WTC11 (cell line): Measurements from ENCODE around the gene DCAF11. TPM values are rescaled to one million over a fixed set of nuclear protein-coding genes. Genes with fewer than 3 reads are reported as not detected.
A peak's percentile ranks its signal among the peaks of the same experiment; 100 is the strongest.

Experiments used
- ETV6 ChIP-seq: sonication (generic); formaldehyde crosslinking; IDR thresholded peaks from 2 replicates; pipeline ENCODE4 v1.8.1; 2022; ENCODE audit warnings: mild to moderate bottlenecking, missing genetic modification reagents
- GABPB1 ChIP-seq: sonication (generic); formaldehyde crosslinking; IDR thresholded peaks from 2 replicates; pipeline ENCODE4 v1.8.1; 2023; ENCODE audit warnings: mild to moderate bottlenecking, missing genetic modification reagents
- KAT7 ChIP-seq: sonication (generic); formaldehyde crosslinking; IDR thresholded peaks from 2 replicates; pipeline ENCODE4 v1.8.1; 2023; ENCODE audit warnings: missing genetic modification reagents, mild to moderate bottlenecking, borderline replicate concordance
- NR1H2 ChIP-seq: sonication (generic); formaldehyde crosslinking; IDR thresholded peaks from 2 replicates; pipeline ENCODE4 v1.9.0; 2021; ENCODE audit warnings: mild to moderate bottlenecking, moderate library complexity, missing genetic modification reagents
- SMAD4 ChIP-seq: sonication (generic); formaldehyde crosslinking; IDR thresholded peaks from 2 replicates; pipeline ENCODE4 v1.8.0; 2022; ENCODE audit warnings: mild to moderate bottlenecking, missing genetic modification reagents
- SOX15 ChIP-seq: fragments of 250-450 bp; sonication (Bioruptor Pico); IDR thresholded peaks from 2 replicates; pipeline ENCODE4 v1.9.0; 2021; ENCODE audit warnings: mild to moderate bottlenecking
- ZBTB21 ChIP-seq: sonication (generic); formaldehyde crosslinking; IDR thresholded peaks from 2 replicates; pipeline ENCODE4 v1.8.1; 2023; ENCODE audit warnings: mild to moderate bottlenecking, missing genetic modification reagents, borderline replicate concordance
- ZNF121 ChIP-seq: sonication (generic); formaldehyde crosslinking; IDR thresholded peaks from 2 replicates; pipeline ENCODE4 v1.8.0; 2023; ENCODE audit warnings: missing genetic modification reagents
- ZNF416 ChIP-seq: fragments of 250-450 bp; sonication (Bioruptor Pico); IDR thresholded peaks from 2 replicates; pipeline ENCODE4 v1.9.0; 2021; ENCODE audit warnings: mild to moderate bottlenecking, inconsistent platforms
- total RNA-seq: library from RNA; stranded (reverse); gene quantifications from 3 replicates; pipeline ENCODE4 v1.2.3, GENCODE V29; 2021
- TF ChIP-seq, protein P1 (sequence below): sonication (generic); formaldehyde crosslinking; IDR thresholded peaks from 2 replicates; pipeline ENCODE4 v1.8.0; 2023; ENCODE audit warnings: missing genetic modification reagents, mild to moderate bottlenecking, borderline replicate concordance
- TF ChIP-seq, protein P2 (sequence below): fragments of 250-450 bp; sonication (Bioruptor Pico); IDR thresholded peaks from 2 replicates; pipeline ENCODE4 v1.9.0; 2021; ENCODE audit warnings: mild to moderate bottlenecking
- TF ChIP-seq, protein P3 (sequence below): fragments of 200-600 bp; IDR thresholded peaks from 2 replicates; pipeline ENCODE4 v1.8.0; 2022; ENCODE audit warnings: antibody characterized with exemption
- TF ChIP-seq, protein P4 (sequence below): sonication (generic); formaldehyde crosslinking; IDR thresholded peaks from 2 replicates; pipeline ENCODE4 v1.8.0; 2023; ENCODE audit warnings: missing genetic modification reagents
- TF ChIP-seq, protein P5 (sequence below): fragments of 250-450 bp; sonication (Bioruptor Pico); conservative IDR thresholded peaks from 2 replicates; pipeline ENCODE4 v1.9.0; 2021; ENCODE audit warnings: mild to moderate bottlenecking
- TF ChIP-seq, protein P6 (sequence below): sonication (generic); formaldehyde crosslinking; conservative IDR thresholded peaks from 2 replicates; pipeline ENCODE4 v1.8.1; 2023; ENCODE audit warnings: mild to moderate bottlenecking, low read depth, missing genetic modification reagents, moderate library complexity
- TF ChIP-seq, protein P7 (sequence below): sonication (generic); formaldehyde crosslinking; IDR thresholded peaks from 2 replicates; pipeline ENCODE4 v1.8.1; 2023; ENCODE audit warnings: mild to moderate bottlenecking, missing genetic modification reagents, moderate library complexity
- TF ChIP-seq, protein P8 (sequence below): sonication (generic); formaldehyde crosslinking; IDR thresholded peaks from 2 replicates; pipeline ENCODE4 v1.8.1; 2023; ENCODE audit warnings: mild to moderate bottlenecking, missing genetic modification reagents, moderate library complexity
- TF ChIP-seq, protein P9 (sequence below): sonication (generic); formaldehyde crosslinking; IDR thresholded peaks from 2 replicates; pipeline ENCODE4 v1.8.1; 2022; ENCODE audit warnings: low read depth, missing genetic modification reagents, borderline replicate concordance

DCAF11 gene
- total RNA-seq, 1 experiment from 2014 or later = 73.6 TPM

DNA sequence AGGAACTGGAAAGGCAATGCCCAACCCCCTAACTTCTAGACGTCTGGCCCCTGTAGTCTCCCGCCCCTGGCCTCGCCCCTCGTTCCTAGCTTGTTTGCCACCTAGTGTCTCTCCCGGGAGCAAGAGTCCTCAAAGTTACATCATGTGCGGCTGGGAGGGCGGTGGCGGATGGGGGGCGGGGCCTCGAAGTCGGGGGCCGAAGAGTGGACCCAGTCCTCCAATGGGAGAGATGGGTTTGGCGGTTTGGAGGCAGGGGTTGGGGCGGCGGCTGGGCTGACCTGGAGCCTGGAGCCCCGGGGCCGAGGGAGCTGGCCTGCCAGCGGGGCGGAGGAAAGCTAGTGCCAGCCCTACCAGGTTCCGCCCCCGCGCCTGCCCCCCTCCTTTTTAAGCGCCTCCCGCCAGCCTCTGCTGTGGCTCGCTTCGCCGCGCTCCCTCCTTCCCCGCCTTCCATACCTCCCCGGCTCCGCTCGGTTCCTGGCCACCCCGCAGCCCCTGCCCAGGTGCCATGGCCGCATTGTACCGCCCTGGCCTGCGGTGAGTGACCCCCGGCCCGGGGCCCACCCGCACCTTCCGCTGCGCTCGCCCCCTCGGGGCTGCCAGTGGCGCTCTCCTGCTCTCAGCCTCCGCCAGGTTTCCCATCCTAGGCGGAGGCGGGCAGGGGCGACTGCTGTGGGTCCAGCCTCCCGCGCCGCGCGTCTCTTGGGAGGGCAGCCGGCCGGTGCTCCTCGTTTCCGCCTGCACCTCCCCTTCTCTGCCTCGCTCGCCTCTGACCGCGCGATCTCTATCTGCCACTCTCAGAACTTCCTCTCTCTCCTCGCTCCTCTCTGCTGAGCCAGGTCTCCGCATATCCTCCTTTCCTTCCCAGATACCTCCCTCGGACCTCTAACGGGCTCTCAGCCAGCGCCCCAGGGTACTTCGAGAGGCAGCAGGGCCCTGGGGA lies 20.4 kb upstream of the DCAF11 start, which contains the start of gene PCK2 (continued):
- TF ChIP-seq, protein P1, sequence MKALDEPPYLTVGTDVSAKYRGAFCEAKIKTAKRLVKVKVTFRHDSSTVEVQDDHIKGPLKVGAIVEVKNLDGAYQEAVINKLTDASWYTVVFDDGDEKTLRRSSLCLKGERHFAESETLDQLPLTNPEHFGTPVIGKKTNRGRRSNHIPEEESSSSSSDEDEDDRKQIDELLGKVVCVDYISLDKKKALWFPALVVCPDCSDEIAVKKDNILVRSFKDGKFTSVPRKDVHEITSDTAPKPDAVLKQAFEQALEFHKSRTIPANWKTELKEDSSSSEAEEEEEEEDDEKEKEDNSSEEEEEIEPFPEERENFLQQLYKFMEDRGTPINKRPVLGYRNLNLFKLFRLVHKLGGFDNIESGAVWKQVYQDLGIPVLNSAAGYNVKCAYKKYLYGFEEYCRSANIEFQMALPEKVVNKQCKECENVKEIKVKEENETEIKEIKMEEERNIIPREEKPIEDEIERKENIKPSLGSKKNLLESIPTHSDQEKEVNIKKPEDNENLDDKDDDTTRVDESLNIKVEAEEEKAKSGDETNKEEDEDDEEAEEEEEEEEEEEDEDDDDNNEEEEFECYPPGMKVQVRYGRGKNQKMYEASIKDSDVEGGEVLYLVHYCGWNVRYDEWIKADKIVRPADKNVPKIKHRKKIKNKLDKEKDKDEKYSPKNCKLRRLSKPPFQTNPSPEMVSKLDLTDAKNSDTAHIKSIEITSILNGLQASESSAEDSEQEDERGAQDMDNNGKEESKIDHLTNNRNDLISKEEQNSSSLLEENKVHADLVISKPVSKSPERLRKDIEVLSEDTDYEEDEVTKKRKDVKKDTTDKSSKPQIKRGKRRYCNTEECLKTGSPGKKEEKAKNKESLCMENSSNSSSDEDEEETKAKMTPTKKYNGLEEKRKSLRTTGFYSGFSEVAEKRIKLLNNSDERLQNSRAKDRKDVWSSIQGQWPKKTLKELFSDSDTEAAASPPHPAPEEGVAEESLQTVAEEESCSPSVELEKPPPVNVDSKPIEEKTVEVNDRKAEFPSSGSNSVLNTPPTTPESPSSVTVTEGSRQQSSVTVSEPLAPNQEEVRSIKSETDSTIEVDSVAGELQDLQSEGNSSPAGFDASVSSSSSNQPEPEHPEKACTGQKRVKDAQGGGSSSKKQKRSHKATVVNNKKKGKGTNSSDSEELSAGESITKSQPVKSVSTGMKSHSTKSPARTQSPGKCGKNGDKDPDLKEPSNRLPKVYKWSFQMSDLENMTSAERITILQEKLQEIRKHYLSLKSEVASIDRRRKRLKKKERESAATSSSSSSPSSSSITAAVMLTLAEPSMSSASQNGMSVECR (CRISPR knock-in tag) = no peak; the same call in 1 of the 2 replicates
- TF ChIP-seq ZNF416 (CRISPR knock-in tag) (peak; percentile 82), ZNF121 (CRISPR knock-in tag) (no peak), ETV6 (CRISPR knock-in tag) (peak; percentile 61; the same call in 1 of the 2 replicates), SMAD4 (CRISPR knock-in tag) (0 out of 2 replicates have a peak, but pooled peaks have one; percentile 57), NR1H2 (CRISPR knock-in tag) (no peak), SOX15 (CRISPR knock-in tag) (no peak), GABPB1 (CRISPR knock-in tag) (peak; percentile 100), ZBTB21 (no peak), KAT7 (peak; percentile 88)
- TF ChIP-seq, protein P2, sequence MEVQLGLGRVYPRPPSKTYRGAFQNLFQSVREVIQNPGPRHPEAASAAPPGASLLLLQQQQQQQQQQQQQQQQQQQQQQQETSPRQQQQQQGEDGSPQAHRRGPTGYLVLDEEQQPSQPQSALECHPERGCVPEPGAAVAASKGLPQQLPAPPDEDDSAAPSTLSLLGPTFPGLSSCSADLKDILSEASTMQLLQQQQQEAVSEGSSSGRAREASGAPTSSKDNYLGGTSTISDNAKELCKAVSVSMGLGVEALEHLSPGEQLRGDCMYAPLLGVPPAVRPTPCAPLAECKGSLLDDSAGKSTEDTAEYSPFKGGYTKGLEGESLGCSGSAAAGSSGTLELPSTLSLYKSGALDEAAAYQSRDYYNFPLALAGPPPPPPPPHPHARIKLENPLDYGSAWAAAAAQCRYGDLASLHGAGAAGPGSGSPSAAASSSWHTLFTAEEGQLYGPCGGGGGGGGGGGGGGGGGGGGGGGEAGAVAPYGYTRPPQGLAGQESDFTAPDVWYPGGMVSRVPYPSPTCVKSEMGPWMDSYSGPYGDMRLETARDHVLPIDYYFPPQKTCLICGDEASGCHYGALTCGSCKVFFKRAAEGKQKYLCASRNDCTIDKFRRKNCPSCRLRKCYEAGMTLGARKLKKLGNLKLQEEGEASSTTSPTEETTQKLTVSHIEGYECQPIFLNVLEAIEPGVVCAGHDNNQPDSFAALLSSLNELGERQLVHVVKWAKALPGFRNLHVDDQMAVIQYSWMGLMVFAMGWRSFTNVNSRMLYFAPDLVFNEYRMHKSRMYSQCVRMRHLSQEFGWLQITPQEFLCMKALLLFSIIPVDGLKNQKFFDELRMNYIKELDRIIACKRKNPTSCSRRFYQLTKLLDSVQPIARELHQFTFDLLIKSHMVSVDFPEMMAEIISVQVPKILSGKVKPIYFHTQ = no peak
- TF ChIP-seq, protein P3, sequence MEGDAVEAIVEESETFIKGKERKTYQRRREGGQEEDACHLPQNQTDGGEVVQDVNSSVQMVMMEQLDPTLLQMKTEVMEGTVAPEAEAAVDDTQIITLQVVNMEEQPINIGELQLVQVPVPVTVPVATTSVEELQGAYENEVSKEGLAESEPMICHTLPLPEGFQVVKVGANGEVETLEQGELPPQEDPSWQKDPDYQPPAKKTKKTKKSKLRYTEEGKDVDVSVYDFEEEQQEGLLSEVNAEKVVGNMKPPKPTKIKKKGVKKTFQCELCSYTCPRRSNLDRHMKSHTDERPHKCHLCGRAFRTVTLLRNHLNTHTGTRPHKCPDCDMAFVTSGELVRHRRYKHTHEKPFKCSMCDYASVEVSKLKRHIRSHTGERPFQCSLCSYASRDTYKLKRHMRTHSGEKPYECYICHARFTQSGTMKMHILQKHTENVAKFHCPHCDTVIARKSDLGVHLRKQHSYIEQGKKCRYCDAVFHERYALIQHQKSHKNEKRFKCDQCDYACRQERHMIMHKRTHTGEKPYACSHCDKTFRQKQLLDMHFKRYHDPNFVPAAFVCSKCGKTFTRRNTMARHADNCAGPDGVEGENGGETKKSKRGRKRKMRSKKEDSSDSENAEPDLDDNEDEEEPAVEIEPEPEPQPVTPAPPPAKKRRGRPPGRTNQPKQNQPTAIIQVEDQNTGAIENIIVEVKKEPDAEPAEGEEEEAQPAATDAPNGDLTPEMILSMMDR = no peak
- TF ChIP-seq, protein P4, sequence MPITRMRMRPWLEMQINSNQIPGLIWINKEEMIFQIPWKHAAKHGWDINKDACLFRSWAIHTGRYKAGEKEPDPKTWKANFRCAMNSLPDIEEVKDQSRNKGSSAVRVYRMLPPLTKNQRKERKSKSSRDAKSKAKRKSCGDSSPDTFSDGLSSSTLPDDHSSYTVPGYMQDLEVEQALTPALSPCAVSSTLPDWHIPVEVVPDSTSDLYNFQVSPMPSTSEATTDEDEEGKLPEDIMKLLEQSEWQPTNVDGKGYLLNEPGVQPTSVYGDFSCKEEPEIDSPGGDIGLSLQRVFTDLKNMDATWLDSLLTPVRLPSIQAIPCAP (CRISPR knock-in tag) = peak; percentile 49; the same call in 1 of the 2 replicates
- TF ChIP-seq, protein P5, sequence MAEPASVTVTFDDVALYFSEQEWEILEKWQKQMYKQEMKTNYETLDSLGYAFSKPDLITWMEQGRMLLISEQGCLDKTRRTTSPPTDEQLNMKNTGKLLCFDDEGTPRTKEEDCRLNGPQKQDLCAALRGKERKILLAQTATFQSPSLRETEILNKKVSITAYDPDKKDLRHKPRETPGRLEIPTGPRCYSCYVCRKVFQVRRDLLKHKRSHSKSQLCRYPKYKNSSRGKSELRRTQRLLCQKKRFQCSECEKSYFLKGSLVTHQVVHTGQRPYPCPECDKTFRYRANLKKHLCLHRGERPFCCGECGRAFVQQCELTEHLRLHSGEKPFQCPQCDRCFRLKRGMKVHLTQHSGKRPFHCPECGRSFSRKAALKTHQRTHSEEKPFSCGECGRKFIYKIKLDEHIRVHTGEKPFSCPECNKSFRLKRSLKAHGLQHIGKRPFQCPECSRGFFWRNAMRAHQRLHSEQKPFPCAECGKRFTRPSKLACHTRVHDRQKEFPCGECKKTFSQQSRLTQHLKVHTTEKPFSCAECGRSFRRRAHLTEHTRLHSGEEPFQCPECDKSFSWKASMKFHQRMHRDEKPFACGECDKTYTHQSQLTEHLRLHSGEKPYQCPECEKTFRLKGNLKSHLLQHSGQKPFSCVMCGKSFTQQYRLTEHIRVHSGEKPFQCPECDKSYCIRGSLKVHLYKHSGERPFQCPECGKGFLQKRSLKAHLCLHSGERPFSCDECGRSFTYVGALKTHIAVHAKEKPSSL (CRISPR knock-in tag) = no peak
- TF ChIP-seq, protein P6, sequence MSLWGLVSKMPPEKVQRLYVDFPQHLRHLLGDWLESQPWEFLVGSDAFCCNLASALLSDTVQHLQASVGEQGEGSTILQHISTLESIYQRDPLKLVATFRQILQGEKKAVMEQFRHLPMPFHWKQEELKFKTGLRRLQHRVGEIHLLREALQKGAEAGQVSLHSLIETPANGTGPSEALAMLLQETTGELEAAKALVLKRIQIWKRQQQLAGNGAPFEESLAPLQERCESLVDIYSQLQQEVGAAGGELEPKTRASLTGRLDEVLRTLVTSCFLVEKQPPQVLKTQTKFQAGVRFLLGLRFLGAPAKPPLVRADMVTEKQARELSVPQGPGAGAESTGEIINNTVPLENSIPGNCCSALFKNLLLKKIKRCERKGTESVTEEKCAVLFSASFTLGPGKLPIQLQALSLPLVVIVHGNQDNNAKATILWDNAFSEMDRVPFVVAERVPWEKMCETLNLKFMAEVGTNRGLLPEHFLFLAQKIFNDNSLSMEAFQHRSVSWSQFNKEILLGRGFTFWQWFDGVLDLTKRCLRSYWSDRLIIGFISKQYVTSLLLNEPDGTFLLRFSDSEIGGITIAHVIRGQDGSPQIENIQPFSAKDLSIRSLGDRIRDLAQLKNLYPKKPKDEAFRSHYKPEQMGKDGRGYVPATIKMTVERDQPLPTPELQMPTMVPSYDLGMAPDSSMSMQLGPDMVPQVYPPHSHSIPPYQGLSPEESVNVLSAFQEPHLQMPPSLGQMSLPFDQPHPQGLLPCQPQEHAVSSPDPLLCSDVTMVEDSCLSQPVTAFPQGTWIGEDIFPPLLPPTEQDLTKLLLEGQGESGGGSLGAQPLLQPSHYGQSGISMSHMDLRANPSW (CRISPR knock-in tag) = no peak
- TF ChIP-seq, protein P7, sequence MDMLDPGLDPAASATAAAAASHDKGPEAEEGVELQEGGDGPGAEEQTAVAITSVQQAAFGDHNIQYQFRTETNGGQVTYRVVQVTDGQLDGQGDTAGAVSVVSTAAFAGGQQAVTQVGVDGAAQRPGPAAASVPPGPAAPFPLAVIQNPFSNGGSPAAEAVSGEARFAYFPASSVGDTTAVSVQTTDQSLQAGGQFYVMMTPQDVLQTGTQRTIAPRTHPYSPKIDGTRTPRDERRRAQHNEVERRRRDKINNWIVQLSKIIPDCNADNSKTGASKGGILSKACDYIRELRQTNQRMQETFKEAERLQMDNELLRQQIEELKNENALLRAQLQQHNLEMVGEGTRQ (CRISPR knock-in tag) = peak; percentile 4
- TF ChIP-seq, protein P8, sequence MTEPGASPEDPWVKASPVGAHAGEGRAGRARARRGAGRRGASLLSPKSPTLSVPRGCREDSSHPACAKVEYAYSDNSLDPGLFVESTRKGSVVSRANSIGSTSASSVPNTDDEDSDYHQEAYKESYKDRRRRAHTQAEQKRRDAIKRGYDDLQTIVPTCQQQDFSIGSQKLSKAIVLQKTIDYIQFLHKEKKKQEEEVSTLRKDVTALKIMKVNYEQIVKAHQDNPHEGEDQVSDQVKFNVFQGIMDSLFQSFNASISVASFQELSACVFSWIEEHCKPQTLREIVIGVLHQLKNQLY = no peak
- TF ChIP-seq, protein P9, sequence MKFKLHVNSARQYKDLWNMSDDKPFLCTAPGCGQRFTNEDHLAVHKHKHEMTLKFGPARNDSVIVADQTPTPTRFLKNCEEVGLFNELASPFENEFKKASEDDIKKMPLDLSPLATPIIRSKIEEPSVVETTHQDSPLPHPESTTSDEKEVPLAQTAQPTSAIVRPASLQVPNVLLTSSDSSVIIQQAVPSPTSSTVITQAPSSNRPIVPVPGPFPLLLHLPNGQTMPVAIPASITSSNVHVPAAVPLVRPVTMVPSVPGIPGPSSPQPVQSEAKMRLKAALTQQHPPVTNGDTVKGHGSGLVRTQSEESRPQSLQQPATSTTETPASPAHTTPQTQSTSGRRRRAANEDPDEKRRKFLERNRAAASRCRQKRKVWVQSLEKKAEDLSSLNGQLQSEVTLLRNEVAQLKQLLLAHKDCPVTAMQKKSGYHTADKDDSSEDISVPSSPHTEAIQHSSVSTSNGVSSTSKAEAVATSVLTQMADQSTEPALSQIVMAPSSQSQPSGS (CRISPR knock-in tag) = no peak
